GM21526 (cell line): ENCODE data around the gene CRYBG2.
A peak's percentile ranks its signal among the peaks of the same experiment; 100 is the strongest.

Experiments
- ATAC-seq: cut with Tn5 transposase; IDR thresholded peaks from one replicate; pipeline ENCODE4 v1.9.1; 2021; ENCODE audit warnings: moderate library complexity; ENCODE audit not compliant: unreplicated experiment, low FRiP score

CRYBG2 gene

GRCh38 chr1:26283871-26284596, 69.9 kb downstream of the CRYBG2 start:
- no peak for ATAC-seq

GRCh38 chr1:26283279-26283853, 70.6 kb downstream of the CRYBG2 start:
- no peak for ATAC-seq

- no peak for ATAC-seq
Measured at GRCh38 chr1:26282401-26282918, 71.5 kb downstream of the CRYBG2 start.

GRCh38 chr1:26281971-26282370, 72.0 kb downstream of the CRYBG2 start:
- ATAC-seq: no peak

- ATAC-seq: no peak
Measured at GRCh38 chr1:26281091-26281958, 72.6 kb downstream of the CRYBG2 start.

- ATAC-seq: no peak
Measured at GRCh38 chr1:26280333-26281042, 73.4 kb downstream of the CRYBG2 start.

- peak; percentile 60 for ATAC-seq
Measured at GRCh38 chr1:26279456-26280332, 74.2 kb downstream of the CRYBG2 start, which contains the start of gene SH3BGRL3. TSS of gene SH3BGRL3 (plus strand) at chr1:26280086. CDS start at chr1:26280156, 70 bp downstream.

- no peak for ATAC-seq
Measured at GRCh38 chr1:26278724-26279455, 75.0 kb downstream of the CRYBG2 start.

- no peak for ATAC-seq
Measured at GRCh38 chr1:26278303-26278702, 75.6 kb downstream of the CRYBG2 start.

- ATAC-seq: no peak
Measured at GRCh38 chr1:26277719-26278118, 76.2 kb downstream of the CRYBG2 start.

GRCh38 chr1:26277261-26277661, 76.7 kb downstream of the CRYBG2 start:
- no peak for ATAC-seq

- ATAC-seq: no peak
Measured at GRCh38 chr1:26276432-26276838, 77.5 kb downstream of the CRYBG2 start.

- ATAC-seq: no peak
Measured at GRCh38 chr1:26275580-26276431, 78.1 kb downstream of the CRYBG2 start.

- ATAC-seq: no peak
Measured at GRCh38 chr1:26274801-26275425, 79.0 kb downstream of the CRYBG2 start.
